ENCODE results near the gene CNOT1. TPM values are rescaled to one million over a fixed set of nuclear protein-coding genes. Genes with fewer than 3 reads are reported as not detected.
A peak's percentile ranks its signal among the peaks of the same experiment; 100 is the strongest.

Gene CNOT1
- total RNA-seq, 1 experiment from 2014 or later = 135 TPM

DNA sequence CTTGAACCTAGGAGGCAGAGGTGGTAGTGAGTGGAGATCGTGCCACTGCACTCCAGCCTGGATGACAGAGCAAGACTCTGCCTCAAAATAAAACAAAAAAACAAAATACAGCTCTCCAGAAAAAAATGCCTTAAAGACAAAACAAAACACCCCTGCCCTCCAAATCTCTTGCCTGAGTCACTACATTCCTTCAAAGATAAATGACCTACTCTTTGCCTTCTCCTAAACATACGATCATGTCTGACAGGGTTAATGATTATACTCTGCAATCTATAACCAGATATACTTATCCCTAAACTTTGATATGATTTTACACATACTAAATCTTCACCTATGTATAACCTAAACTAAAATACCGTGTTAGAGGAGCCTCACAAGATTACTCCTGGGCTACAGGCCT, 115.8 kb downstream of the CNOT1 start:
- H3K27me3 ChIP-seq (ENCODE audit: low read length) = no peaks in the 10 kb centered on the region
- H3K9ac ChIP-seq (ENCODE audit: low read length) = no peak overlapping the region
- POLR2A ChIA-PET (ENCODE audit: unreplicated experiment) = interaction anchor here (0.6 kb wide), 1 partner anchor 14 kb away, joined by 4 read pairs; the partner anchor contains the start of gene NDRG4
- H3K4me2 ChIP-seq (ENCODE audit: low read length) = 0 out of 2 replicates have a peak overlapping the region, but pooled peaks have one; percentile 92
- H3K4me3 ChIP-seq (ENCODE audit: low read length) = no peak overlapping the region; the same call in 1 of the 2 replicates
- no peaks in the 10 kb centered on the region for H4K20me1 ChIP-seq (ENCODE audit: low read length)
- BruUV-seq (replicated peaks) = no TSS peak
- no peak for ATAC-seq
- DNase-seq = no peak
- H3K36me3 ChIP-seq (ENCODE audit: low read depth, low read length) = peaks cover 18% of the 10 kb centered on the region
- CTCF ChIA-PET = interaction anchor here (0.7 kb wide), 1 partner anchor 148 kb away, joined by 15 read pairs; no protein-coding TSS in a partner anchor
- no peaks in the 10 kb centered on the region for H3K9me3 ChIP-seq (ENCODE audit: low read length)
- no peaks in the 10 kb centered on the region for H3F3A ChIP-seq (ENCODE audit: low read length, unreplicated experiment)
- no peak overlapping the region for H3K27ac ChIP-seq (ENCODE audit: low read length)
- H3K9me2 ChIP-seq (replicated peaks; ENCODE audit: low read length) = no peaks in the 10 kb centered on the region
- H3K79me2 ChIP-seq (ENCODE audit: low read length) = peaks cover 20% of the 10 kb centered on the region
- TF ChIP-seq EZH2phosphoT487 (IDR thresholded peaks at IDR 0.05; ENCODE audit: borderline replicate concordance, low read length) (no peak), EZH2 (IDR thresholded peaks at IDR 0.05; ENCODE audit: low read length, unreplicated experiment) (no peak)
- TF ChIP-seq, protein P1, sequence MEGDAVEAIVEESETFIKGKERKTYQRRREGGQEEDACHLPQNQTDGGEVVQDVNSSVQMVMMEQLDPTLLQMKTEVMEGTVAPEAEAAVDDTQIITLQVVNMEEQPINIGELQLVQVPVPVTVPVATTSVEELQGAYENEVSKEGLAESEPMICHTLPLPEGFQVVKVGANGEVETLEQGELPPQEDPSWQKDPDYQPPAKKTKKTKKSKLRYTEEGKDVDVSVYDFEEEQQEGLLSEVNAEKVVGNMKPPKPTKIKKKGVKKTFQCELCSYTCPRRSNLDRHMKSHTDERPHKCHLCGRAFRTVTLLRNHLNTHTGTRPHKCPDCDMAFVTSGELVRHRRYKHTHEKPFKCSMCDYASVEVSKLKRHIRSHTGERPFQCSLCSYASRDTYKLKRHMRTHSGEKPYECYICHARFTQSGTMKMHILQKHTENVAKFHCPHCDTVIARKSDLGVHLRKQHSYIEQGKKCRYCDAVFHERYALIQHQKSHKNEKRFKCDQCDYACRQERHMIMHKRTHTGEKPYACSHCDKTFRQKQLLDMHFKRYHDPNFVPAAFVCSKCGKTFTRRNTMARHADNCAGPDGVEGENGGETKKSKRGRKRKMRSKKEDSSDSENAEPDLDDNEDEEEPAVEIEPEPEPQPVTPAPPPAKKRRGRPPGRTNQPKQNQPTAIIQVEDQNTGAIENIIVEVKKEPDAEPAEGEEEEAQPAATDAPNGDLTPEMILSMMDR (conservative IDR thresholded peaks at IDR 0.05; ENCODE audit: low read depth, low read length) = no peak
- no peak overlapping the region for H2AFZ ChIP-seq (ENCODE audit: low read length)
- H3K4me1 ChIP-seq (ENCODE audit: insufficient read depth, low read length) = peaks cover 8% of the 10 kb centered on the region
- intact Hi-C loops (cut with micrococcal nuclease) = loop anchor here (2.0 to 10.0 kb wide), 2 partner anchors 121 to 243 kb away; no protein-coding TSS in a partner anchor

DNA sequence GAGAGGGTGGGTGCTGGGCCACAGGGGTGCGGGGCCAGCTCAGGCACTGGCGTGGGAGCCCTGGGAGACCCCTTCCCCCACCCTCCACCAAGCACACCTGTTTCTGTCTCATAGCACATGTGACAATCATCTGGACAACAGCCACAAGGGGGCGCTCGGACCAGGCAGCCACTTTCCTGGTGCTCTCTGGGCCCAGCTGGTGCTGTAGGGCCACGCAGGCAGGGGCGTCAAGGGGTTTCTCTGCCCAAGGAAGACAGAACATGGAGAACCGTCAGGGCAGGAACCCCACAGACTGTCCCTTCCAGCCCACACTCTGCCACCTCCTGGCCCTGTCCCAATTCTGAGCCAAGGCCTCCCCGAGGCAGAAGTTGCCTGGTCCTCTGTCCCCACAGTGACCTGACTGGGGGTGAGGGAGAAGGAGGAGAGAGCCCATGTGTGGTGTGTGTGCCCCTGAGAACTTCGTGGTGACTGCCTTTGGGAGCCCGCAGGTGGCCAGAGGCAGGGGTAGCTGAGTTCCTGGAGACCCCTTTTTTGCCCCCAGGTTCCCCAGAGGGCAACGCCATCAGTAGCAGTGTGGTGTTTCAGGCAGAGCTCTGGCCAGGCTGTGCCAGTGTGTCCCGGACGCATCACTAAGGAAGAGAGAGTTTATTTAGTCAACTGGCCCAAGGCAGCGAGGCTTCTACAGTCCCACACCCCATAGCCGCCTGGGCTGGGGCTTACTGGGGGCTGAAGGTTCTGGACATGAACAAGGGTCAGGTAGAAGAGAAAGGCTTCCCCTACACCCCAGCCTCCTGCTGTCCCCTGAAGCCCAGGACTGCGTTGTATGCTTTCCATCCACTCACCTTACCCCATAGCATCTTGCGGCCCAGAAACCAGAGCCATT, 117.5 kb downstream of the CNOT1 start:
- no peaks in the 10 kb centered on the region for H3F3A ChIP-seq (ENCODE audit: low read length, unreplicated experiment)
- H3K4me1 ChIP-seq (ENCODE audit: insufficient read depth, low read length) = peaks cover 8% of the 10 kb centered on the region
- H3K79me2 ChIP-seq (ENCODE audit: low read length) = peaks cover 20% of the 10 kb centered on the region
- BruUV-seq (replicated peaks) = no TSS peak
- H4K20me1 ChIP-seq (ENCODE audit: low read length) = no peaks in the 10 kb centered on the region
- TF ChIP-seq, protein P1 (conservative IDR thresholded peaks at IDR 0.05; ENCODE audit: low read depth, low read length) = peak; percentile 74
- TF ChIP-seq EZH2 (IDR thresholded peaks at IDR 0.05; ENCODE audit: low read length, unreplicated experiment) (no peak), EZH2phosphoT487 (IDR thresholded peaks at IDR 0.05; ENCODE audit: borderline replicate concordance, low read length) (no peak)
- H2AFZ ChIP-seq (ENCODE audit: low read length) = no peak overlapping the region
- no peak overlapping the region for H3K4me3 ChIP-seq (ENCODE audit: low read length)
- H3K9ac ChIP-seq (ENCODE audit: low read length) = no peak overlapping the region
- no peak overlapping the region for H3K27ac ChIP-seq (ENCODE audit: low read length)
- ChIA-PET POLR2A (ENCODE audit: unreplicated experiment) (no interaction called here), CTCF (no interaction called here)
- no peaks in the 10 kb centered on the region for H3K9me2 ChIP-seq (replicated peaks; ENCODE audit: low read length)
- no peak overlapping the region for H3K4me2 ChIP-seq (ENCODE audit: low read length)
- H3K27me3 ChIP-seq (ENCODE audit: low read length) = no peaks in the 10 kb centered on the region
- intact Hi-C loops (cut with micrococcal nuclease) = loop anchor here (1.0 to 10.0 kb wide), 3 partner anchors 123 to 245 kb away; no protein-coding TSS in a partner anchor
- DNase-seq = peak; percentile 61
- no peaks in the 10 kb centered on the region for H3K9me3 ChIP-seq (ENCODE audit: low read length)
- ATAC-seq = 0 out of 2 replicates have a peak, but pooled peaks have one; percentile 14
- H3K36me3 ChIP-seq (ENCODE audit: low read depth, low read length) = peaks cover 6% of the 10 kb centered on the region
